Endothelial cell of umbilical vein (primary cell): ENCODE results near the gene LOXL3. TPM values are rescaled to one million over a fixed set of nuclear protein-coding genes. Genes with fewer than 3 reads are reported as not detected.

ENCODE experiments used
- BruUV-seq: library from RNA; stranded (reverse); fragments of 400-500 nt; replicated peaks from 2 replicates; lab custom pipeline; 2021; lab: Mats Ljungman, UMichigan
- CTCF ChIA-PET: fragments of 300-600, 350-600 bp; sonication (Branson Sonifier 250); formaldehyde crosslinking; loops from one replicate; lab custom pipeline; 2021; ENCODE audit warnings: antibody characterized with exemption, inconsistent platforms; lab: Charles Lee
- POLR2A ChIA-PET: fragments of 300-600, 350-600 bp; sonication (Branson Sonifier 250); formaldehyde crosslinking; loops from one replicate; lab custom pipeline; 2021; ENCODE audit warnings: antibody characterized with exemption, inconsistent platforms; lab: Charles Lee
- DNase-seq: peaks from one replicate; pipeline ENCODE4 v3.0.0-alpha.2; 2011; ENCODE audit warnings: low read depth, low spot score
- FAIRE-seq: peaks from 2 replicates; lab custom pipeline; 2011; peaks lifted over from hg19 to GRCh38; lab: Jason Lieb, UNC
- H2AFZ ChIP-seq: 2 replicates; pipeline ENCODE4 v1.6.0; 2012; ENCODE audit warnings: low read depth, low read length, control low read depth, inconsistent platforms
- H3K27ac ChIP-seq: 2 replicates; pipeline ENCODE4 v1.5.1; 2011; ENCODE audit warnings: low read depth, mild to moderate bottlenecking, control low read depth, low read length, moderate library complexity; ENCODE audit not compliant: insufficient read depth
- H3K27me3 ChIP-seq, 2 experiments: 2 replicates each; pipeline versions ENCODE4 v1.6.0 to v1.6.1; 2011; ENCODE audit warnings: low read length in 2 of 2, mixed read lengths in 1 of 2; ENCODE audit not compliant: control insufficient read depth in 2 of 2, insufficient read depth in 2 of 2
- H3K36me3 ChIP-seq, 2 experiments: 2 replicates in 1 of 2; 3 replicates in 1 of 2; pipeline ENCODE4 v1.5.1; 2011; ENCODE audit warnings: low read length in 2 of 2, mild to moderate bottlenecking in 1 of 2, moderate library complexity in 1 of 2; ENCODE audit not compliant: control insufficient read depth in 2 of 2, insufficient read depth in 2 of 2; ENCODE audit errors: extremely low read depth in 1 of 2
- H3K4me1 ChIP-seq: 3 replicates; pipeline ENCODE4 v1.5.1; 2011; ENCODE audit warnings: mild to moderate bottlenecking, low read length; ENCODE audit not compliant: control insufficient read depth, insufficient read depth; ENCODE audit errors: extremely low read depth
- H3K4me2 ChIP-seq: 2 replicates; pipeline ENCODE4 v1.6.1; 2011; ENCODE audit warnings: low read length, control low read depth, mixed read lengths; ENCODE audit not compliant: insufficient read depth
- H3K4me3 ChIP-seq, 3 experiments: fragments of 200-600 bp in 1 of 3; sonication (generic), shearing (Covaris generic) in 1 of 3; replicated peaks in 1 of 3; 2 replicates each; pipeline ENCODE4 v1.5.1; 2011 to 2016; ENCODE audit warnings: control low read depth in 3 of 3, low read length in 3 of 3, mild to moderate bottlenecking in 2 of 3, inconsistent platforms in 1 of 3, low read depth in 1 of 3, moderate library complexity in 1 of 3; ENCODE audit not compliant: insufficient read depth in 1 of 3
- H3K79me2 ChIP-seq: 2 replicates; pipeline ENCODE4 v1.6.0; 2012; ENCODE audit warnings: low read length, inconsistent platforms; ENCODE audit not compliant: control insufficient read depth, insufficient read depth
- H3K9ac ChIP-seq: replicated peaks from 2 replicates; pipeline ENCODE3; 2011; ENCODE audit warnings: low read length, control low read depth; ENCODE audit not compliant: insufficient read depth; ENCODE audit errors: extremely low read depth
- H3K9me1 ChIP-seq: replicated peaks from 3 replicates; pipeline ENCODE4 v1.6.0; 2011; ENCODE audit warnings: mild to moderate bottlenecking, low read length; ENCODE audit not compliant: control insufficient read depth, insufficient read depth; ENCODE audit errors: extremely low read depth
- H3K9me3 ChIP-seq: replicated peaks from 2 replicates; pipeline ENCODE4 v1.5.1; 2012; ENCODE audit warnings: low read length, inconsistent platforms; ENCODE audit not compliant: control insufficient read depth, insufficient read depth
- H4K20me1 ChIP-seq: replicated peaks from 2 replicates; pipeline ENCODE3; 2011; ENCODE audit warnings: mild to moderate bottlenecking, low read length; ENCODE audit not compliant: control insufficient read depth, insufficient read depth; ENCODE audit errors: extremely low read depth
- CTCF ChIP-seq, 2 donors: IDR thresholded peaks; 1 replicate in 1 of 2; 2 replicates in 1 of 2; pipeline ENCODE4 v1.5.1; 2011; ENCODE audit warnings: low read length in 2 of 2, mild to moderate bottlenecking in 2 of 2, moderate library complexity in 2 of 2, control low read depth in 1 of 2, inconsistent platforms in 1 of 2, low read depth in 1 of 2; ENCODE audit not compliant: insufficient read depth in 1 of 2; ENCODE audit errors: extremely low read depth in 1 of 2
- EZH2 ChIP-seq: IDR thresholded peaks from 2 replicates; pipeline ENCODE4 v1.6.1; 2012; ENCODE audit warnings: borderline replicate concordance, low read depth, mild to moderate bottlenecking, moderate library complexity, low read length, inconsistent platforms; ENCODE audit not compliant: severe bottlenecking
- FOS ChIP-seq: IDR thresholded peaks from 2 replicates; pipeline ENCODE4 v1.6.1; 2011; ENCODE audit warnings: mild to moderate bottlenecking, low read length, moderate library complexity, borderline replicate concordance; ENCODE audit not compliant: insufficient read depth
- GATA2 ChIP-seq: IDR thresholded peaks from 2 replicates; pipeline ENCODE4 v1.7.0; 2011; ENCODE audit warnings: low read depth, mild to moderate bottlenecking, moderate library complexity, mixed read lengths, low read length; ENCODE audit not compliant: insufficient read length, insufficient read depth
- JUN ChIP-seq: IDR thresholded peaks from 2 replicates; pipeline ENCODE4 v1.6.1; 2011; ENCODE audit warnings: borderline replicate concordance, low read depth; ENCODE audit not compliant: insufficient read length, insufficient read depth
- MYC ChIP-seq: IDR thresholded peaks from one replicate; pipeline ENCODE4 v1.6.1; 2011; ENCODE audit warnings: mild to moderate bottlenecking, low read depth, low read length
- POLR2A ChIP-seq: IDR thresholded peaks from 2 replicates; pipeline ENCODE4 v1.6.1; 2012; ENCODE audit warnings: low read depth, mild to moderate bottlenecking, control low read depth, low read length
- POLR2AphosphoS5 ChIP-seq: IDR thresholded peaks from 2 replicates; pipeline ENCODE4 v1.6.1; 2012; ENCODE audit warnings: low read depth, mild to moderate bottlenecking, control low read depth, low read length, moderate library complexity; ENCODE audit not compliant: insufficient read depth
- dilution Hi-C: fragments of 300-500 bp; cut with MboI; formaldehyde crosslinking; loops from one replicate; pipeline ENCODE4 v1.15.0; 2019; ENCODE audit warnings: low sequenced_read_pairs; ENCODE audit not compliant: extremely low pct_ligation_motif_present
- intact Hi-C: fragments of 100-400 bp; cut with micrococcal nuclease; formaldehyde crosslinking; loops from one replicate; pipeline ENCODE4 v1.10.0; 2022
- polyA plus RNA-seq, 4 experiments: library from polyadenylated mRNA; depleted of rRNA in 3 of 4; stranded (reverse) in 3 of 4; unstranded in 1 of 4; fragments of >200 nt; gene quantifications; 2 replicates each; pipeline versions ENCODE4 v1.2.1 to v1.2.3, GENCODE V29; 2011 to 2012; ENCODE audit warnings: missing spikeins in 1 of 4
- total RNA-seq: library from RNA; stranded (reverse); gene quantifications from 2 replicates; pipeline ENCODE4 v1.2.3, GENCODE V29; 2021

LOXL3 gene
- total and polyA plus RNA-seq, 2 donors (not counting 3 experiments of a cell fraction or from before 2014, with no cell fraction given) = 0.95 to 1.3 TPM

GRCh38 chr2:74510272-74510671, 43.5 kb downstream of the LOXL3 start:
- no peaks in the 10 kb centered on the region for H3K9me3 ChIP-seq
- BruUV-seq = no TSS peak
- H3K9ac ChIP-seq = no peak overlapping the region
- ChIA-PET CTCF (interaction anchor here (0.8 to 1.5 kb wide), 3 partner anchors 10 to 79 kb away, joined by 3 to 4 read pairs (median 3); no protein-coding TSS in a partner anchor), POLR2A (interaction anchor here (0.6 kb wide), 1 partner anchor 39 kb away, joined by 3 read pairs; no protein-coding TSS in a partner anchor)
- TF ChIP-seq MYC = no peak
- TF ChIP-seq CTCF (IDR thresholded peaks at IDR 0.05; ENCODE audit: extremely low read depth in 1 of 2, insufficient read depth in 1 of 2, low read depth in 1 of 2, low read length in 2 of 2) = no peak
- TF ChIP-seq EZH2 = no peak
- no peak for TF ChIP-seq GATA2
- no peak for TF ChIP-seq POLR2AphosphoS5
- TF ChIP-seq POLR2A = no peak
- no peak for TF ChIP-seq FOS
- no peak for TF ChIP-seq JUN
- no peak overlapping the region for H3K4me2 ChIP-seq
- dilution Hi-C loops (no loop called here), intact Hi-C loops (no loop called here)
- no peak overlapping the region for H3K27ac ChIP-seq
- no peaks in the 10 kb centered on the region for H3K9me1 ChIP-seq
- H3K4me1 ChIP-seq = peaks cover 15% of the 10 kb centered on the region
- peaks cover 4% of the 10 kb centered on the region for H3K79me2 ChIP-seq
- H4K20me1 ChIP-seq = no peaks in the 10 kb centered on the region
- H3K36me3 ChIP-seq = peaks cover 0 to 3% of the 10 kb centered on the region in 2 experiments
- H3K4me3 ChIP-seq = no peak overlapping the region
- DNase-seq (no peak), FAIRE-seq (no peak)
- no peak overlapping the region for H2AFZ ChIP-seq
- H3K27me3 ChIP-seq = peaks cover 55 to 68% of the 10 kb centered on the region in 2 experiments
